Heart right ventricle (tissue), 16 donors: Measurements from ENCODE around the gene RRAS2. TPM values are rescaled to one million over a fixed set of nuclear protein-coding genes. Genes with fewer than 3 reads are reported as not detected.

Experiments used
- ATAC-seq, 8 donors: fragments of 200-7000 bp; cut with Tn5 transposase; one replicate each; pipeline ENCODE4 v1.9.1; 2020; ENCODE audit warnings: mild to moderate bottlenecking in 8 of 8, moderate library complexity in 8 of 8, moderate number of reproducible peaks in 1 of 8
- DNase-seq, 2 donors: peaks; one replicate each; pipeline ENCODE4 v3.0.0-alpha.2; 2020
- H3K27ac ChIP-seq, 10 donors: fragments of 200-600 bp; sonication (generic) in 2 of 10; one replicate each; pipeline versions ENCODE4 v1.5.0 to v1.8.0; 2020 to 2022; ENCODE audit warnings: mild to moderate bottlenecking in 3 of 10
- H3K27me3 ChIP-seq, 7 donors: fragments of 200-600 bp; one replicate each; pipeline ENCODE4 v1.8.0; 2021 to 2022; ENCODE audit warnings: mild to moderate bottlenecking in 2 of 7
- H3K36me3 ChIP-seq, 9 donors: fragments of 200-600 bp; sonication (generic) in 1 of 9; one replicate each; pipeline versions ENCODE4 v1.5.0 to v1.8.0; 2020 to 2022; ENCODE audit warnings: mild to moderate bottlenecking in 2 of 9
- H3K4me1 ChIP-seq, 9 donors: fragments of 200-600 bp; sonication (generic) in 1 of 9; one replicate each; pipeline versions ENCODE4 v1.5.0 to v1.8.0; 2020 to 2022; ENCODE audit warnings: mild to moderate bottlenecking in 4 of 9
- H3K4me3 ChIP-seq, 10 donors: fragments of 200-600 bp; sonication (generic) in 2 of 10; one replicate each; pipeline versions ENCODE4 v1.5.0 to v1.8.0; 2020 to 2022; ENCODE audit warnings: mild to moderate bottlenecking in 7 of 10, moderate library complexity in 2 of 10
- H3K9me3 ChIP-seq, 11 donors: fragments of 200-600 bp in 10 of 11; sonication (generic) in 2 of 11; one replicate each; pipeline versions ENCODE4 v1.5.0 to v1.8.0; 2013 to 2022; ENCODE audit warnings: mild to moderate bottlenecking in 2 of 11, control low read depth in 1 of 11, moderate library complexity in 1 of 11
- WGBS, 2 donors: extraction: QIAGEN DNeasy Blood & Tissue Kit; methylation state at CpG; one replicate each; pipeline ENCODE4 v1.1.7; 2013; ENCODE audit warnings: inconsistent platforms in 1 of 2; 5-methylcytosine and 5-hydroxymethylcytosine counted together
- intact Hi-C, 10 donors: fragments of 100-400 bp; cut with DNase I; formaldehyde crosslinking; loops; one replicate each; pipeline versions ENCODE4 v1.11.1 to v1.14.2; 2022
- polyA plus RNA-seq, 2 donors: library from polyadenylated mRNA; stranded (reverse); fragments of 200-250 nt; gene quantifications; one replicate each; pipeline ENCODE4 v1.2.3, GENCODE V29; 2013
- total RNA-seq, 10 donors: library from RNA; stranded (reverse); fragmentation: NEBNext Ultra II Directional in 3 of 10; extraction: Animal tissue kit (Norgen Biotek cat#: 25700) in 3 of 10; gene quantifications; one replicate each; pipeline versions ENCODE4 v1.2.1 to v1.2.4, GENCODE V29; 2021 to 2023
- TF ChIP-seq, protein P1 (sequence below), 9 donors: fragments of 200-600 bp; sonication (generic) in 2 of 9; IDR thresholded peaks; one replicate each; pipeline versions ENCODE4 v1.5.0 to v1.8.0; 2021 to 2022; ENCODE audit warnings: antibody characterized with exemption in 9 of 9, mild to moderate bottlenecking in 5 of 9, moderate library complexity in 1 of 9
- donor health status: Arrhythmogenic right ventricular cardiomyopathy.
- donor health status: ischemic (EF 13 %, LVEDD 7.1; RV severe dilation, severe dysfunction).
- donor health status: healthy with polysubstance abuse.
- donor health status: DM: no; HTN: yes; CAD: no.
- donor health status: DM: no; HTN: no; CAD: no.
- donor health status: ischemic (EF 25% LVEDD 6.9; RV normal size, moderate dysfunction).
- donor health status: ischemic (EF 25% LVEDD 5.7; RV mildly dilated, moderate dysfunction).
- donor health status: healthy.
- donor health status: DM: yes; HTN: yes; CAD: no.
- donor health status: Ischemic cardiomyopathy.
- donor health status: ischemic (EF 35%, LVEDD 5.7; RV mildly dilated, moderate dysfunction).
- donor health status: nonischemic (EF 11% LVEDD 7.7; RV severe dilation, severe dysfunction).
- donor health status: DM: yes; HTN: yes; CAD: no.
- donor health status: PGD.
- donor health status: ischemic (EF 29% LVEDD 5.4; RV normal size, mild dysfunction).
- donor health status: nonischemic (EF 23%, LVEDD 6.1; RV moderate dilation, normal function).

The RRAS2 gene
- total and polyA plus RNA-seq, 12 donors, result 20.8 to 142 (median 37.3) TPM

DNA sequence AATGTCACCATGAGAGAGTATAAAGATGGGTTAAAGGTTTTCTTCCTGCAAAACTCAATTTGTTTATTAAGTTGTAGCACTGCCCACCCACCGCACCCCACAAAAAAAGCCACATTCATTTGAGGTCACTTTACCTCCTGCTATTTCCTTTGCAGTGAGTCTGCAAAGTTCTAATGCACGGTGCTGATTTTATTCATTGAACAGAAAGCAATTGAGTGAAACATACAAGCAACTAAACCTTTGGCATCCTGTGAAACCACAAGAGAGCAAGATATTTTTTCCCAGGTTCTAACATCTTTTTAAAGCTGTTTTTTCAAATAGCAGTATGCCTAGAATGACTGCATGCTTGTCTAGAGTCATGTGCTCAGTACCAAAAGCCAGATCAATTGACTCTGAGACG, 39.0 kb downstream of the RRAS2 start:
- Histone ChIP-seq H3K4me1 (peaks cover 0 to 36% (median 6%) of the 10 kb centered on the region in 9 donors), H3K9me3 (no peaks in the 10 kb centered on the region), H3K36me3 (no peaks in the 10 kb centered on the region), H3K27ac (no peak overlapping the region), H3K4me3 (no peak overlapping the region), H3K27me3 (no peaks in the 10 kb centered on the region)
- intact Hi-C loops, result no loop called here
- TF ChIP-seq, protein P1, sequence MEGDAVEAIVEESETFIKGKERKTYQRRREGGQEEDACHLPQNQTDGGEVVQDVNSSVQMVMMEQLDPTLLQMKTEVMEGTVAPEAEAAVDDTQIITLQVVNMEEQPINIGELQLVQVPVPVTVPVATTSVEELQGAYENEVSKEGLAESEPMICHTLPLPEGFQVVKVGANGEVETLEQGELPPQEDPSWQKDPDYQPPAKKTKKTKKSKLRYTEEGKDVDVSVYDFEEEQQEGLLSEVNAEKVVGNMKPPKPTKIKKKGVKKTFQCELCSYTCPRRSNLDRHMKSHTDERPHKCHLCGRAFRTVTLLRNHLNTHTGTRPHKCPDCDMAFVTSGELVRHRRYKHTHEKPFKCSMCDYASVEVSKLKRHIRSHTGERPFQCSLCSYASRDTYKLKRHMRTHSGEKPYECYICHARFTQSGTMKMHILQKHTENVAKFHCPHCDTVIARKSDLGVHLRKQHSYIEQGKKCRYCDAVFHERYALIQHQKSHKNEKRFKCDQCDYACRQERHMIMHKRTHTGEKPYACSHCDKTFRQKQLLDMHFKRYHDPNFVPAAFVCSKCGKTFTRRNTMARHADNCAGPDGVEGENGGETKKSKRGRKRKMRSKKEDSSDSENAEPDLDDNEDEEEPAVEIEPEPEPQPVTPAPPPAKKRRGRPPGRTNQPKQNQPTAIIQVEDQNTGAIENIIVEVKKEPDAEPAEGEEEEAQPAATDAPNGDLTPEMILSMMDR (IDR thresholded peaks at IDR 0.05), result no peak
- WGBS, 2 donors, result 68 to 74% methylated on average over 3 of the region's 3 CpGs
- ATAC-seq (no peak), DNase-seq (no peak)

DNA sequence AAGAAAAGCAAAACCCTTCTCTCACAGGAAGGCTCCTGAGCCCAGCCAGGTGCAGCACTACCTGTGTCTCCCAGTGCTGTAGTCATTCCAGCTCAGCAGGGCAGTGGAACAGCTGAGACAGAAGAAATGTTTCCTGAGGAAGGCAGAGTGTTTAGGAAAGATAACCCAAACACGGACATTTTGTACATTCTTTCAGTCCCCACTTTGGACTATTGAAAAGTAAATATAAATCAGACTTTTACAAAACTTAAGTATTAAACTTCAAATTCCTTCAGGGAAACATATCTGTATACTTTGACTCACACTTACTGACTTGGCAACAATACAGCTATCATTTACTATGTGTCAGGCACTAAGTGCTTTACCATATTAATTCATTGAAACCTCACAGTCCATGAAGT, 40.4 kb downstream of the RRAS2 start:
- H3K4me1 ChIP-seq, result peaks cover 0 to 29% (median 7%) of the 10 kb centered on the region in 9 donors
- TF ChIP-seq, protein P1 (IDR thresholded peaks at IDR 0.05), result no peak
- 42 to 59% methylated on average over 1 of the region's 1 CpG for WGBS, 2 donors
- DNase-seq (no peak), ATAC-seq (no peak)
- intact Hi-C loops, result no loop called here
- H3K4me3 ChIP-seq, result no peak overlapping the region
- no peak overlapping the region for H3K27ac ChIP-seq
- H3K9me3 ChIP-seq, result no peaks in the 10 kb centered on the region
- H3K27me3 ChIP-seq, result no peaks in the 10 kb centered on the region
- no peaks in the 10 kb centered on the region for H3K36me3 ChIP-seq

DNA sequence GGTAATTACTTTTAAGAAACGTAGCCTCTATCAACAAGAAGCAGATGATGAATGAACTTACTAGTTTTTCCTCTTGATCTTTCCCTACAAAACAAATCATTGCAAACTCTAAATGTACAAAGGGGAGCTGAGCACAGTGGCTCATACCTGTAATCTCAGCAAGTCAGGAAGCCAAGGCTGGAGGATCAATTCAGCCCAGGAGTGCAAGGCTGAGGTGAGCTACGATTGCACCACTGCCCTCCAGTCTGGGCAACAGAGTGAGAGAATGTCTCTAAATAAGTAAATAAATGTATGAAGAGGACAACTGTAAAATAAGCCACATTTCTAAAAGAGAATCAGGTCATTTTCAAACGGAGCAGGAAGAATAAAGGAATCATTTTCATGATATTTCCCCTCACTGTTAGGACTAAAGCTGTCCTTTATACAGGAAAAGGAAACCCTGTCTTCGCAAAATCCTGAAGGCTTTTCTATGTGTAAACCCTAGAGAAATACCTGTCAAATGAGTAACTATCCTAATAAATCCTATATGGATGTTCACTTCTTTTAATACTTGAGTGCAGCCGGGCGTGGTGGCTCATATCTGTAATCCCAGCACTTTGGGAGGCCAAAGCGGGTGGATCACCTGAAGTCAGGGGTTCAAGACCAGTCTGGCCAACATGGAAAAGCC, 41.2 kb downstream of the RRAS2 start:
- no peak for ATAC-seq
- H3K4me1 ChIP-seq, result peaks cover 0 to 29% (median 10%) of the 10 kb centered on the region in 9 donors
- H3K4me3 ChIP-seq, result no peak overlapping the region
- H3K27ac ChIP-seq, result no peak overlapping the region
- DNase-seq, result no peak
- H3K27me3 ChIP-seq, result no peaks in the 10 kb centered on the region
- H3K9me3 ChIP-seq, result no peaks in the 10 kb centered on the region
- intact Hi-C loops, result no loop called here
- TF ChIP-seq, protein P1 (IDR thresholded peaks at IDR 0.05), result no peak
- no peaks in the 10 kb centered on the region for H3K36me3 ChIP-seq
- 89% methylated on average over 7 of the region's 7 CpGs for WGBS, 2 donors

DNA sequence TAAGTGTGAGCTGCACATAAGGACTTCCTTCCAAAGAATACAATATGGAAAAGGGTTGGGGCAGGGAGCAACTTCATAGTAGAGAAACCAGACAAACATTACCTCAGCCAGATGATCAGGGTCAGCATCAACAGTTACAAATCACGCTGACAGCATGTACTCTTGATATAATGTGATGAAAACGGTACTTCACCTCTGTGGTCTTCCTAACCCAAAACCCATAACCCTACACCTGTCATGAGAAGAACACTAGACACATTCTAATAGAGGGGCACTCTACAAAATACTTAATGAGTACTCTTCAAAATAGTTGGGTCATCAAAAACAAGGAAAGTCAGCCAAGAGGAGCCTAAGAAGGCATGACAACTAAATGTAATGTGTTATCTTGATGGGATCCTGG, 43.9 kb downstream of the RRAS2 start:
- Histone ChIP-seq H3K27ac (no peak overlapping the region), H3K4me1 (peaks cover 0 to 42% (median 17%) of the 10 kb centered on the region in 9 donors), H3K4me3 (no peak overlapping the region), H3K27me3 (no peaks in the 10 kb centered on the region), H3K36me3 (no peaks in the 10 kb centered on the region), H3K9me3 (no peaks in the 10 kb centered on the region)
- TF ChIP-seq, protein P1 (IDR thresholded peaks at IDR 0.05), result no peak
- intact Hi-C loops, result no loop called here
- ATAC-seq, result no peak
- WGBS, 2 donors, result 96% methylated on average over 2 of the region's 2 CpGs
- DNase-seq, result no peak
